Type B pancreatic cell (in vitro differentiated cells): Measurements from ENCODE around the gene IER2. TPM values are rescaled to one million over a fixed set of nuclear protein-coding genes. Genes with fewer than 3 reads are reported as not detected.
"Not testable (repeated sequence)": the region's sequence is repeated elsewhere in the genome, so short reads cannot be mapped to it uniquely, and the experiment has no call there.

Experiments used
- DNase-seq: peaks from one replicate; pipeline ENCODE4 v3.0.0; 2021; ENCODE audit warnings: mixed read lengths; ENCODE audit not compliant: unreplicated experiment; ENCODE audit errors: extremely low spot score
- H3K27ac Mint-ChIP-seq: 2 replicates; pipeline ENCODE4 v1.8.0; 2021; ENCODE audit warnings: mild to moderate bottlenecking, mixed read lengths
- H3K27me3 Mint-ChIP-seq: 2 replicates; pipeline ENCODE4 v1.8.0; 2021; ENCODE audit warnings: mixed read lengths
- H3K36me3 Mint-ChIP-seq: 2 replicates; pipeline ENCODE4 v1.8.0; 2021; ENCODE audit warnings: mixed read lengths
- H3K4me1 Mint-ChIP-seq: one replicate; pipeline ENCODE4 v1.8.0; 2021; ENCODE audit warnings: mixed read lengths; ENCODE audit not compliant: unreplicated experiment
- H3K4me3 Mint-ChIP-seq: 2 replicates; pipeline ENCODE4 v1.8.0; 2021; ENCODE audit warnings: mild to moderate bottlenecking, mixed read lengths
- H3K9me3 Mint-ChIP-seq: 2 replicates; pipeline ENCODE4 v1.8.0; 2021; ENCODE audit warnings: mixed read lengths
- total RNA-seq: library from RNA; stranded (reverse); gene quantifications from 2 replicates; pipeline ENCODE4 v1.2.1, GENCODE V29; 2021; ENCODE audit warnings: low replicate concordance
- TF ChIP-seq, protein P1 (sequence below): fragments of 200-600 bp; sonication (generic); conservative IDR thresholded peaks from 2 replicates; pipeline ENCODE4 v1.5.0; 2021; ENCODE audit warnings: antibody characterized with exemption, mild to moderate bottlenecking

IER2 gene
- total RNA-seq, 1 donor from 2014 or later = 103 TPM

- H3K36me3 Mint-ChIP-seq = peaks cover 3% of the 10 kb centered on the region
Measured at GRCh38 chr19:13138916-13139198, 11.4 kb upstream of the IER2 start.

DNA sequence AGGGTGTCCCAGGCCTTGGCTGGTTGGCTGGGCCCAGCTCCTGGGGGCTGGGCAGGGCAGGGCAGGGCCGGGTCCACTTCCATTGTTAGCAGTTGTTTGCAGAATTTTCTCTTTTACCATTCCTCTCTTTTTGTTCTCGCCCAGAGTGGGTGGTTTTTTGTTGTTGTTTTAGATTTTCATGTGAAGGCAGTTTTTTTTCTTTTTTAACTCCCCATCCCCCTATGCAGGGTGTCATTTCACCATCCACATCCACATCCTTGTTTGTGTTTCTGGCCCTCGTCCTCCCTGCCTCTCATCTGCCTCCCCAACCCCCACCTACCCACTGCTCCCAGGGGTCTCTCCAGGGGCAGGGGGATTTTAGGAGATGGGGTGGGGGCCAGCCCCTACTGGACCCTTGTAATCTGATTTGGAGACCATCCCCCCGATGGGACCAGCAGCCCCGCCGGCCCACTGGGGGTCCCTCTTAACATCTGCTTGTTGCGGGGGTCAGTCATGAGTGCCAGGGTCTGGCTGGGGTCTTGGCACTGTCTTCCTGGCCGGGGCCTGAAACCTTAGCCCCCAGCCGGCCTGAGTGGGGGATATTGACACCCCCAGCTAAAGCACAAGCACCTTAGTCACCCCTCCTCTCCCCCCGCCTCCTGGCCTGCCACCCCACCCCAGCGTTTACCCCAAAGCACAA lies 10.4 kb upstream of the IER2 start:
- TF ChIP-seq, protein P1, sequence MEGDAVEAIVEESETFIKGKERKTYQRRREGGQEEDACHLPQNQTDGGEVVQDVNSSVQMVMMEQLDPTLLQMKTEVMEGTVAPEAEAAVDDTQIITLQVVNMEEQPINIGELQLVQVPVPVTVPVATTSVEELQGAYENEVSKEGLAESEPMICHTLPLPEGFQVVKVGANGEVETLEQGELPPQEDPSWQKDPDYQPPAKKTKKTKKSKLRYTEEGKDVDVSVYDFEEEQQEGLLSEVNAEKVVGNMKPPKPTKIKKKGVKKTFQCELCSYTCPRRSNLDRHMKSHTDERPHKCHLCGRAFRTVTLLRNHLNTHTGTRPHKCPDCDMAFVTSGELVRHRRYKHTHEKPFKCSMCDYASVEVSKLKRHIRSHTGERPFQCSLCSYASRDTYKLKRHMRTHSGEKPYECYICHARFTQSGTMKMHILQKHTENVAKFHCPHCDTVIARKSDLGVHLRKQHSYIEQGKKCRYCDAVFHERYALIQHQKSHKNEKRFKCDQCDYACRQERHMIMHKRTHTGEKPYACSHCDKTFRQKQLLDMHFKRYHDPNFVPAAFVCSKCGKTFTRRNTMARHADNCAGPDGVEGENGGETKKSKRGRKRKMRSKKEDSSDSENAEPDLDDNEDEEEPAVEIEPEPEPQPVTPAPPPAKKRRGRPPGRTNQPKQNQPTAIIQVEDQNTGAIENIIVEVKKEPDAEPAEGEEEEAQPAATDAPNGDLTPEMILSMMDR = no peak
- peaks cover 3% of the 10 kb centered on the region for H3K36me3 Mint-ChIP-seq
- H3K27me3 Mint-ChIP-seq = no peaks in the 10 kb centered on the region
- H3K4me1 Mint-ChIP-seq = no peaks in the 10 kb centered on the region
- H3K4me3 Mint-ChIP-seq = no peak overlapping the region
- no peak for DNase-seq
- H3K27ac Mint-ChIP-seq = peak overlapping the region; percentile 39
- H3K9me3 Mint-ChIP-seq = no peaks in the 10 kb centered on the region

More at GRCh38 chr19:13138916-13139198, 11.4 kb upstream of the IER2 start:
- DNase-seq = no peak
- Mint-ChIP-seq H3K4me3 (no peak overlapping the region), H3K9me3 (no peaks in the 10 kb centered on the region), H3K27ac (no peak overlapping the region), H3K4me1 (no peaks in the 10 kb centered on the region), H3K27me3 (no peaks in the 10 kb centered on the region)
- TF ChIP-seq, protein P1 = no peak

GRCh38 chr19:13146763-13147563 lies 3.2 kb upstream of the IER2 start:
- H3K36me3 Mint-ChIP-seq = peaks cover 1% of the 10 kb centered on the region
- peaks cover 10% of the 10 kb centered on the region for H3K4me1 Mint-ChIP-seq
- H3K9me3 Mint-ChIP-seq = no peaks in the 10 kb centered on the region
- H3K4me3 Mint-ChIP-seq = peak overlapping the region; percentile 20
- DNase-seq = no peak
- H3K27me3 Mint-ChIP-seq = no peaks in the 10 kb centered on the region
- TF ChIP-seq, protein P1 = no peak
- no peak overlapping the region for H3K27ac Mint-ChIP-seq

DNA sequence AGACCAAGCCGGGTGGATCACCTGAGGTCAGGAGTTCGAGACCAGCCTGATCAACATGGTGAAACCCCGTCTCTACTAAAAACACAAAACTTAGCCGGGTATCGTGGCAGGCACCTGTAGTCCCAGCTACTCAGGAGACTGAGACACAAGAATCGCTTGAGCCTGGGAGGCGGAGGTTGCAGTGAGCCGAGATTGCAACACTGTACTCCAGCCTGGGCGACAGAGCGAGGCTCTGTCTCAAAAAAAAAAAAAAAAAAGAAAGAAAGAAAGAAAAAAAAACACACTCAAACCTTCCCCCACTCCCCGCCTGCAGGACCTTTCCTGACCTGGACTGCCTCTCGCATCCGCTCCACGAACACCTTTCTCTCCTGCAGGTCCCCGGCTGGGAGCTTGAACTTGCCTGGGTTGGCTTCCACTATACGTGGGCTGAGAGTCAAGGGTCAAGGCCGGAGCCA lies 1.0 kb upstream of the IER2 start:
- H3K9me3 Mint-ChIP-seq, DNase-seq: not testable (repeated sequence)
- H3K27ac Mint-ChIP-seq = peak overlapping the region; percentile 83
- peaks cover 13% of the 10 kb centered on the region for H3K27me3 Mint-ChIP-seq
- peak overlapping the region; percentile 99 for H3K4me3 Mint-ChIP-seq
- H3K36me3 Mint-ChIP-seq = peaks cover 12% of the 10 kb centered on the region
- peaks cover 14% of the 10 kb centered on the region for H3K4me1 Mint-ChIP-seq

GRCh38 chr19:13149628-13150186 lies 504 bp upstream of the IER2 start:
- Mint-ChIP-seq H3K27ac (peak overlapping the region; percentile 100), H3K36me3 (peaks cover 17% of the 10 kb centered on the region), H3K4me1 (peaks cover 15% of the 10 kb centered on the region), H3K27me3 (peaks cover 18% of the 10 kb centered on the region), H3K4me3 (peak overlapping the region; percentile 99), H3K9me3 (no peaks in the 10 kb centered on the region)
- no peak for DNase-seq
- TF ChIP-seq, protein P1 = no peak
